ENCODE data around the gene AP3S1. TPM values are rescaled to one million over a fixed set of nuclear protein-coding genes. Genes with fewer than 3 reads are reported as not detected.

Gene AP3S1
- polyA plus RNA-seq, 2 of the 4 experiments (the other 2 are of a cell fraction) = 75.7 to 103 TPM

GRCh38 chr5:115801984-115802383 is 39.8 kb upstream of the AP3S1 start:
- DNase-seq (ENCODE audit: low read depth in 1 of 2, low spot score in 1 of 2) (no peak), FAIRE-seq (no peak), ATAC-seq (no peak)
- H3K4me2 ChIP-seq = no peak overlapping the region
- 0% methylated on average over 1 of the region's 1 CpG for WGBS (ENCODE audit: missing lambda C conversion rate)
- H3K4me1 ChIP-seq = no peaks in the 10 kb centered on the region
- no peak overlapping the region for H3K27ac ChIP-seq
- no peak overlapping the region for H3K4me3 ChIP-seq
- H3K9me3 ChIP-seq = no peaks in the 10 kb centered on the region
- POLR2A ChIA-PET = no interaction called here
- CTCF ChIA-PET = no interaction called here
- TF ChIP-seq CBX2 (IDR thresholded peaks at IDR 0.05; ENCODE audit: borderline replicate concordance, low read depth) = no peak
- TF ChIP-seq NR3C1 (IDR thresholded peaks at IDR 0.05) = no peak
- TF ChIP-seq EP300 (IDR thresholded peaks at IDR 0.05) = no peak
- no peak for TF ChIP-seq RCOR1 (IDR thresholded peaks at IDR 0.05; ENCODE audit: low read depth, low read length)
- no peak for TF ChIP-seq ZNF302 (CRISPR knock-in tag; IDR thresholded peaks at IDR 0.05)
- no peak for TF ChIP-seq MAZ (IDR thresholded peaks at IDR 0.05; ENCODE audit: borderline replicate concordance, low read depth, low read length)
- TF ChIP-seq GATA3 (IDR thresholded peaks at IDR 0.05; ENCODE audit: borderline replicate concordance) = no peak
- TF ChIP-seq RNF2 (IDR thresholded peaks at IDR 0.05; ENCODE audit: borderline replicate concordance, low read depth) = no peak
- no peak for TF ChIP-seq FOSB (CRISPR knock-in tag; IDR thresholded peaks at IDR 0.05)
- TF ChIP-seq, protein P1, sequence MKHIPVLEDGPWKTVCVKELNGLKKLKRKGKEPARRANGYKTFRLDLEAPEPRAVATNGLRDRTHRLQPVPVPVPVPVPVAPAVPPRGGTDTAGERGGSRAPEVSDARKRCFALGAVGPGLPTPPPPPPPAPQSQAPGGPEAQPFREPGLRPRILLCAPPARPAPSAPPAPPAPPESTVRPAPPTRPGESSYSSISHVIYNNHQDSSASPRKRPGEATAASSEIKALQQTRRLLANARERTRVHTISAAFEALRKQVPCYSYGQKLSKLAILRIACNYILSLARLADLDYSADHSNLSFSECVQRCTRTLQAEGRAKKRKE (CRISPR knock-in tag; IDR thresholded peaks at IDR 0.05; ENCODE audit: low read depth) = no peak
- no peak for TF ChIP-seq KDM1A (IDR thresholded peaks at IDR 0.05; ENCODE audit: low read depth)
- no peak for TF ChIP-seq PBX3 (IDR thresholded peaks at IDR 0.05)
- no peak for TF ChIP-seq KDM5A (IDR thresholded peaks at IDR 0.05)
- TF ChIP-seq EHF (CRISPR knock-in tag; IDR thresholded peaks at IDR 0.05) = no peak
- no peak for TF ChIP-seq EHMT2 (IDR thresholded peaks at IDR 0.05; ENCODE audit: low read depth)
- TF ChIP-seq RFX5 (IDR thresholded peaks at IDR 0.05) = no peak
- no peak for TF ChIP-seq HOXB13 (CRISPR knock-in tag; IDR thresholded peaks at IDR 0.05; ENCODE audit: low read depth)

DNA sequence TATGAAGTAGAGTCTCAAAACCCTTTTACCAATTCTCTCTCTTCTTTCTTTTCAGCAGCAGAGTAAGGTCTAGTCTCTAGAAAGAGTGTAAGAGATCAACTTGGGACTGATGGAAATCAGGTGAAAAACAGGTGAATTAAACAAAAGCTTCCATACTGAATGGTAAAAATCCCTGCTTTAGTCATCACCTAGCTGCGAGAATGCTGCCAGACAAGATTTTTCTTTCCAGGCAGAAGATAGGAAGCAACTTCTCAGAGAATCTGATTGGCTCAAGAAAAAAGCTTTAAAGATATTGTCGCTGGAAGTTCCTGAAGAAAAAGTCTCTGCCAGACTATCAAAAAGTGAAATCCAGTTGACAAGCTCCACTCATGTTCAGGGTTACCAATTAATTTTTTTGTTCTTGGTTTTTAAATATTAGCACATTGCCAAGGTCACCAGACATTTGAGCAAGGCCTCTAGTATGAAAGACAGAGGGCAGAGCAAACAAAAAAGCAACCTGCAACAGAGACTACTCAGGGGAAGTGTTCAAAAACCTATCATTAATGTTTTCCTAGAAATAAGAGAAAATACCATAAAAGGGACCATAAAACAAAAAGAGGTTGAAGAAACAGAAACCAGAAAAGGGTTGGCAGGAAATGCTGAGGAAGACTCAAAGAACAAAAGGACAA is 34.6 kb upstream of the AP3S1 start:
- no peak for ATAC-seq
- POLR2A ChIA-PET = no interaction called here
- WGBS (ENCODE audit: missing lambda C conversion rate) = 39% methylated on average over 2 of the region's 2 CpGs

More for the DNA sequence above, 34.6 kb upstream of the AP3S1 start:
- TF ChIP-seq SMC3 (IDR thresholded peaks at IDR 0.05) (no peak), PHF8 (IDR thresholded peaks at IDR 0.05; ENCODE audit: borderline replicate concordance, low read depth) (no peak), FOXS1 (CRISPR knock-in tag; IDR thresholded peaks at IDR 0.05) (no peak), GATA3 (IDR thresholded peaks at IDR 0.05; ENCODE audit: borderline replicate concordance) (no peak), ELK1 (IDR thresholded peaks at IDR 0.05; ENCODE audit: low read depth, low read length) (no peak), ZFP36 (IDR thresholded peaks at IDR 0.05; ENCODE audit: borderline replicate concordance, partially characterized antibody) (no peak), RARB (CRISPR knock-in tag; IDR thresholded peaks at IDR 0.05) (no peak), MAFK (IDR thresholded peaks at IDR 0.05; ENCODE audit: partially characterized antibody) (no peak), BHLHE40 (IDR thresholded peaks at IDR 0.05; ENCODE audit: low read depth, low read length) (no peak), POLR2A (IDR thresholded peaks at IDR 0.05; ENCODE audit: low read length) (no peak), EHF (CRISPR knock-in tag; IDR thresholded peaks at IDR 0.05) (no peak), RFX5 (IDR thresholded peaks at IDR 0.05) (no peak), RCOR1 (IDR thresholded peaks at IDR 0.05; ENCODE audit: low read depth, low read length) (no peak), TFCP2L1 (CRISPR knock-in tag; IDR thresholded peaks at IDR 0.05) (no peak)
- FAIRE-seq (no peak), DNase-seq (ENCODE audit: low read depth in 1 of 2, low spot score in 1 of 2) (no peak)
- H3K4me1 ChIP-seq = no peaks in the 10 kb centered on the region
- H3K4me3 ChIP-seq = no peak overlapping the region
- no peak overlapping the region for H3K27ac ChIP-seq
- H3K9me3 ChIP-seq = no peaks in the 10 kb centered on the region
- H3K4me2 ChIP-seq = no peak overlapping the region
- CTCF ChIA-PET = interaction anchor here (0.7 kb wide), 1 partner anchor 192 kb away, joined by 3 read pairs; no protein-coding TSS in a partner anchor

All from A549 (cell line).